Caco-2 (cell line): ENCODE data around the gene NACC1. TPM values are rescaled to one million over a fixed set of nuclear protein-coding genes. Genes with fewer than 3 reads are reported as not detected.

ENCODE experiments used
- BruUV-seq: library from RNA; stranded (reverse); fragments of 400-500 nt; replicated peaks from 2 replicates; lab custom pipeline; 2021; lab: Mats Ljungman, UMichigan
- CTCF ChIA-PET: fragments of 300-600 bp; sonication (Branson Sonifier 250); formaldehyde crosslinking; loops from one replicate; lab custom pipeline; 2022; ENCODE audit warnings: antibody characterized with exemption; lab: Charles Lee
- POLR2A ChIA-PET: fragments of 300-600 bp; sonication (Branson Sonifier 250); formaldehyde crosslinking; loops from one replicate; lab custom pipeline; 2022; ENCODE audit warnings: antibody characterized with exemption; lab: Charles Lee
- DNase-seq, 2 experiments: peaks; one replicate each; pipeline versions ENCODE4 v3.0.0 to v3.0.0-alpha.2; 2020 to 2022
- H3K27me3 ChIP-seq: replicated peaks from 2 replicates; pipeline ENCODE4 v1.6.0; 2011; ENCODE audit warnings: low read length; ENCODE audit not compliant: control insufficient read depth, insufficient read depth
- H3K36me3 ChIP-seq: 2 replicates; pipeline ENCODE4 v1.5.1; 2011; ENCODE audit warnings: low read length; ENCODE audit not compliant: control insufficient read depth, insufficient read depth
- H3K4me1 ChIP-seq: fragments of 250-450 bp; sonication (Bioruptor Pico); 2 replicates; pipeline ENCODE4 v1.5.1; 2020; ENCODE audit warnings: mild to moderate bottlenecking
- H3K4me3 ChIP-seq: 2 replicates; pipeline ENCODE4 v1.5.1; 2011; ENCODE audit warnings: low read depth, mild to moderate bottlenecking, control low read depth, low read length
- H3K9me3 ChIP-seq: fragments of 250-450 bp; sonication (Bioruptor Pico); 2 replicates; pipeline ENCODE4 v1.5.1; 2020; ENCODE audit warnings: mild to moderate bottlenecking, moderate library complexity
- H3K27ac Mint-ChIP-seq: one replicate; pipeline ENCODE4 v1.8.0; 2022; ENCODE audit warnings: mixed read lengths; ENCODE audit not compliant: unreplicated experiment
- H3K27me3 Mint-ChIP-seq: one replicate; pipeline ENCODE4 v1.8.0; 2022; ENCODE audit warnings: mixed read lengths; ENCODE audit not compliant: insufficient read depth, unreplicated experiment
- H3K36me3 Mint-ChIP-seq: one replicate; pipeline ENCODE4 v1.8.0; 2022; ENCODE audit warnings: mild to moderate bottlenecking, mixed read lengths; ENCODE audit not compliant: insufficient read depth, unreplicated experiment
- H3K4me1 Mint-ChIP-seq: one replicate; pipeline ENCODE4 v1.8.0; 2022; ENCODE audit warnings: low read depth, mixed read lengths; ENCODE audit not compliant: unreplicated experiment
- H3K4me3 Mint-ChIP-seq: one replicate; pipeline ENCODE4 v1.8.0; 2022; ENCODE audit warnings: mild to moderate bottlenecking, moderate library complexity, mixed read lengths; ENCODE audit not compliant: unreplicated experiment
- H3K9me3 Mint-ChIP-seq: one replicate; pipeline ENCODE4 v1.8.0; 2022; ENCODE audit warnings: mixed read lengths; ENCODE audit not compliant: unreplicated experiment
- intact Hi-C: fragments of 100-400 bp; cut with micrococcal nuclease; formaldehyde crosslinking; loops from one replicate; pipeline ENCODE4 v1.10.0; 2022; ENCODE audit not compliant: unreplicated experiment
- total RNA-seq: library from RNA; stranded (reverse); gene quantifications from 2 replicates; pipeline ENCODE4 v1.2.3, GENCODE V29; 2022
- TF ChIP-seq, protein P1 (sequence below), 2 experiments: fragments of 200-600 bp in 1 of 2; IDR thresholded peaks; 1 replicate in 1 of 2; 2 replicates in 1 of 2; pipeline versions ENCODE4 v1.5.1 to v1.8.0; 2011 to 2022; ENCODE audit warnings: antibody characterized with exemption in 1 of 2, control low read depth in 1 of 2, inconsistent platforms in 1 of 2, low read depth in 1 of 2, low read length in 1 of 2, mild to moderate bottlenecking in 1 of 2, moderate library complexity in 1 of 2; ENCODE audit not compliant: insufficient read depth in 1 of 2, severe bottlenecking in 1 of 2, unreplicated experiment in 1 of 2

NACC1 gene
- total RNA-seq, 1 experiment from 2014 or later = 89.6 TPM

DNA sequence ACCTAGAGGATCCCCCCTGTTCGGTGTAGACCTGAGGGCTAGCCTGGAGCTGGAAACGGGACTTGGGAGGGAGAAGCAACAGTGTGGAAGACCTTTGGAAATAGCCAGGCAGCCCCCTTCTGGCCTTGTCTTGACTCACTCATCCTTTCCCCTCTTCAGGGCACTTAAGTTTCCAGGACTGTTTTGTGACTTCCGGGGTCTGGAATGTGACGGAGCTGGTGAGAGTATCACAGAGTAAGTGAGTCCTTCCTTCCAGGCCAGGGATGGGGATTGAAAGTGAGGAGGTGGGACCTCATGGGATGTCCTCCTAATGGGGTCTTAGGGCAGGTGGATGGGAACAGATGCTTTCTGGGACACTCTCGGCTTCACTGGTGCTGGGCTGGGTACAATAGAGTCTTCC, 44.8 kb upstream of the NACC1 start:
- TF ChIP-seq, protein P1, sequence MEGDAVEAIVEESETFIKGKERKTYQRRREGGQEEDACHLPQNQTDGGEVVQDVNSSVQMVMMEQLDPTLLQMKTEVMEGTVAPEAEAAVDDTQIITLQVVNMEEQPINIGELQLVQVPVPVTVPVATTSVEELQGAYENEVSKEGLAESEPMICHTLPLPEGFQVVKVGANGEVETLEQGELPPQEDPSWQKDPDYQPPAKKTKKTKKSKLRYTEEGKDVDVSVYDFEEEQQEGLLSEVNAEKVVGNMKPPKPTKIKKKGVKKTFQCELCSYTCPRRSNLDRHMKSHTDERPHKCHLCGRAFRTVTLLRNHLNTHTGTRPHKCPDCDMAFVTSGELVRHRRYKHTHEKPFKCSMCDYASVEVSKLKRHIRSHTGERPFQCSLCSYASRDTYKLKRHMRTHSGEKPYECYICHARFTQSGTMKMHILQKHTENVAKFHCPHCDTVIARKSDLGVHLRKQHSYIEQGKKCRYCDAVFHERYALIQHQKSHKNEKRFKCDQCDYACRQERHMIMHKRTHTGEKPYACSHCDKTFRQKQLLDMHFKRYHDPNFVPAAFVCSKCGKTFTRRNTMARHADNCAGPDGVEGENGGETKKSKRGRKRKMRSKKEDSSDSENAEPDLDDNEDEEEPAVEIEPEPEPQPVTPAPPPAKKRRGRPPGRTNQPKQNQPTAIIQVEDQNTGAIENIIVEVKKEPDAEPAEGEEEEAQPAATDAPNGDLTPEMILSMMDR (IDR thresholded peaks at IDR 0.05; ENCODE audit: insufficient read depth in 1 of 2, low read depth in 1 of 2, low read length in 1 of 2, severe bottlenecking in 1 of 2, unreplicated experiment in 1 of 2) = no peak
- ChIA-PET CTCF (interaction anchor here (1.0 kb wide), 1 partner anchor 96 kb away, joined by 5 read pairs; no protein-coding TSS in a partner anchor), POLR2A (no interaction called here)
- no peak overlapping the region for H3K4me3 Mint-ChIP-seq
- no peaks in the 10 kb centered on the region for H3K9me3 Mint-ChIP-seq
- H3K27me3 ChIP-seq = no peaks in the 10 kb centered on the region
- peaks cover 10% of the 10 kb centered on the region; the same call in 1 of the 2 replicates for H3K4me1 ChIP-seq
- no peaks in the 10 kb centered on the region for H3K36me3 Mint-ChIP-seq
- no peaks in the 10 kb centered on the region for H3K36me3 ChIP-seq
- no peak overlapping the region for H3K4me3 ChIP-seq
- peaks cover 8% of the 10 kb centered on the region for H3K4me1 Mint-ChIP-seq
- H3K9me3 ChIP-seq = no peaks in the 10 kb centered on the region
- BruUV-seq = no TSS peak
- no peak overlapping the region for H3K27ac Mint-ChIP-seq
- H3K27me3 Mint-ChIP-seq = peaks cover 2% of the 10 kb centered on the region
- intact Hi-C loops = no loop called here
- no peak for DNase-seq

DNA sequence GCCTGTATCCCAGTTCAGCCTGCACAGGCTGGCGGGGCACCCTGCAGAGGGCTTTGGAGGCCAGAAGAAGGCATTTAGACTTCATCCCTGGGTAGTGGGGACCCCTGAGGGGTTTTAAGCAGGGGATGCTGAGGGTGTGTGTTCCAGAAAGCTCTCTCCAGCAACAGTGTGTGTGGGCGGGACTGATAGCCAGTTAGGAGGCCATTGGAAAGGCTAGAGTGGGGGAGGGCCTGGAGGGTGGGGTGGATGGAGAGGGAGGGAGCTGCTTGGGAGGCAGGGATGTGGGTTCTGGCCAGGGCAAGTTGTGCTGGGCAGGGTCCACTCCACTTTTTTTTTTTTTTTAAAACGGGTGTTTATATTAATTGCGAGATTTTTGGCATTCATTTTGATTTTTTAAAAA, 43.7 kb upstream of the NACC1 start:
- POLR2A ChIA-PET = no interaction called here

DNA sequence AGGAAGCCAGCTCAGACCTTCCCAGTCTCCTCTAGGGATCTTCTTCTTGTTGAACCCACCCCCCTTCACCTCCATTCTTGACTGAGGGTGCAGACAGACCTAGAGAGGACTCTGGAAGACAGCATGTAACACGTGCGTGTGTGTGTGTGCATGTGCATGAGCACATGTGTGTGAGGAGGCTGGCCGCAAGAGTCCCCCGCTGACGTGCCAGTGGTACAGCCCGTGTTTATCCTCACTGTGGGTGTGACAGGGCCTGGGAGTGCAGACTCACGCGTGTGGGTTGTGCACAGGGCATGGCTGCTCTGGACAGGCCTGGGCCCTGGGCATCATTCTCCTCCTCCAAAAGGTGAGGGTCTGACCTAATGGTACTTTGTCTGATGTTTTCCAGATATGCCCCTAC, 41.7 kb upstream of the NACC1 start:
- POLR2A ChIA-PET = no interaction called here
- Mint-ChIP-seq H3K4me1 (no peaks in the 10 kb centered on the region), H3K4me3 (no peak overlapping the region), H3K27me3 (peaks cover 2% of the 10 kb centered on the region), H3K27ac (no peak overlapping the region), H3K36me3 (no peaks in the 10 kb centered on the region), H3K9me3 (no peaks in the 10 kb centered on the region)
- CTCF ChIA-PET = no interaction called here
- Histone ChIP-seq H3K36me3 (no peaks in the 10 kb centered on the region), H3K4me3 (no peak overlapping the region), H3K9me3 (no peaks in the 10 kb centered on the region), H3K4me1 (no peaks in the 10 kb centered on the region), H3K27me3 (no peaks in the 10 kb centered on the region)
- intact Hi-C loops = no loop called here
- TF ChIP-seq, protein P1 (IDR thresholded peaks at IDR 0.05; ENCODE audit: insufficient read depth in 1 of 2, low read depth in 1 of 2, low read length in 1 of 2, severe bottlenecking in 1 of 2, unreplicated experiment in 1 of 2) = no peak
- BruUV-seq = no TSS peak
- no peak for DNase-seq

More for the DNA sequence above, 43.7 kb upstream of the NACC1 start:
- Mint-ChIP-seq H3K36me3 (no peaks in the 10 kb centered on the region), H3K27ac (no peak overlapping the region), H3K9me3 (no peaks in the 10 kb centered on the region), H3K4me3 (no peak overlapping the region), H3K4me1 (peaks cover 4% of the 10 kb centered on the region), H3K27me3 (peaks cover 2% of the 10 kb centered on the region)
- H3K4me1 ChIP-seq = peaks cover 8% of the 10 kb centered on the region; the same call in 1 of the 2 replicates
- DNase-seq = no peak
- H3K36me3 ChIP-seq = no peaks in the 10 kb centered on the region
- no peaks in the 10 kb centered on the region for H3K27me3 ChIP-seq
- no peaks in the 10 kb centered on the region for H3K9me3 ChIP-seq
- no peak overlapping the region for H3K4me3 ChIP-seq
- CTCF ChIA-PET = no interaction called here
- no TSS peak for BruUV-seq
- TF ChIP-seq, protein P1 (IDR thresholded peaks at IDR 0.05; ENCODE audit: insufficient read depth in 1 of 2, low read depth in 1 of 2, low read length in 1 of 2, severe bottlenecking in 1 of 2, unreplicated experiment in 1 of 2) = no peak
- intact Hi-C loops = no loop called here
